Smooth muscle cell (in vitro differentiated cells): Measurements from ENCODE around the gene SAYSD1. TPM values are rescaled to one million over a fixed set of nuclear protein-coding genes. Genes with fewer than 3 reads are reported as not detected.

ENCODE experiments used
- DNase-seq: peaks from one replicate; lab custom pipeline; 2025; ENCODE audit not compliant: unreplicated experiment; lab: John Stamatoyannopoulos, UW
- H2AFZ ChIP-seq: fragments of 200-600 bp; sonication (generic); 2 replicates; pipeline ENCODE4 v1.6.0; 2016; ENCODE audit warnings: antibody characterized with exemption, low read depth, mild to moderate bottlenecking
- H3F3A ChIP-seq: fragments of 200-600 bp; sonication (generic); 2 replicates; pipeline ENCODE4 v1.6.0; 2017; ENCODE audit warnings: antibody characterized with exemption, low read depth
- H3K27ac ChIP-seq: fragments of 200-600 bp; sonication (generic); 2 replicates; pipeline ENCODE4 v1.5.1; 2016; ENCODE audit warnings: low read depth, mild to moderate bottlenecking
- H3K27me3 ChIP-seq: fragments of 200-600 bp; sonication (generic); 2 replicates; pipeline ENCODE4 v1.6.1; 2016; ENCODE audit warnings: low read depth, mild to moderate bottlenecking
- H3K36me3 ChIP-seq: fragments of 200-600 bp; sonication (generic); 2 replicates; pipeline ENCODE4 v1.5.1; 2016; ENCODE audit warnings: low read depth
- H3K4me1 ChIP-seq: fragments of 200-600 bp; sonication (generic); 2 replicates; pipeline ENCODE4 v1.5.1; 2016; ENCODE audit warnings: low read depth
- H3K4me2 ChIP-seq: fragments of 200-600 bp; sonication (generic); 2 replicates; pipeline ENCODE4 v1.6.0; 2016; ENCODE audit warnings: mild to moderate bottlenecking
- H3K4me3 ChIP-seq: fragments of 200-600 bp; sonication (generic); 2 replicates; pipeline ENCODE4 v1.5.1; 2016; ENCODE audit warnings: mild to moderate bottlenecking
- H3K79me2 ChIP-seq: fragments of 200-600 bp; sonication (generic); 2 replicates; pipeline ENCODE4 v1.6.0; 2016; ENCODE audit warnings: low read depth, mild to moderate bottlenecking
- H3K9ac ChIP-seq: fragments of 200-600 bp; sonication (generic); 2 replicates; pipeline ENCODE4 v1.6.0; 2016; ENCODE audit warnings: low read depth
- H3K9me3 ChIP-seq: fragments of 200-600 bp; sonication (generic); replicated peaks from 2 replicates; pipeline ENCODE4 v1.5.1; 2016; ENCODE audit warnings: low read depth
- H4K20me1 ChIP-seq: fragments of 200-600 bp; sonication (generic); 2 replicates; pipeline ENCODE4 v1.6.0; 2016; ENCODE audit warnings: low read depth
- WGBS: methylation state at CpG from one replicate; pipeline ENCODE4 v1.1.7; 2016; ENCODE audit warnings: low lambda C conversion rate; 5-methylcytosine and 5-hydroxymethylcytosine counted together
- polyA plus RNA-seq: library from polyadenylated mRNA; unstranded; fragments of >200 nt; fragmentation: Nextera tagmentation; extraction: Ambion mirVana; gene quantifications from 2 replicates; pipeline ENCODE4 v1.2.1, GENCODE V29; 2016
- total RNA-seq: library from RNA; depleted of rRNA; stranded (reverse); fragments of >200 nt; gene quantifications from 2 replicates; pipeline ENCODE4 v1.2.3, GENCODE V29; 2014
- TF ChIP-seq, protein P1 (sequence below): fragments of 200-600 bp; sonication (generic); IDR thresholded peaks from 2 replicates; pipeline ENCODE4 v1.5.1; 2017; ENCODE audit warnings: borderline replicate concordance, mild to moderate bottlenecking, antibody characterized with exemption; ENCODE audit not compliant: insufficient read depth, poor library complexity, severe bottlenecking

Gene SAYSD1
- total and polyA plus RNA-seq, 2 experiments from 2014 or later: 6.3 to 7.7 TPM

DNA sequence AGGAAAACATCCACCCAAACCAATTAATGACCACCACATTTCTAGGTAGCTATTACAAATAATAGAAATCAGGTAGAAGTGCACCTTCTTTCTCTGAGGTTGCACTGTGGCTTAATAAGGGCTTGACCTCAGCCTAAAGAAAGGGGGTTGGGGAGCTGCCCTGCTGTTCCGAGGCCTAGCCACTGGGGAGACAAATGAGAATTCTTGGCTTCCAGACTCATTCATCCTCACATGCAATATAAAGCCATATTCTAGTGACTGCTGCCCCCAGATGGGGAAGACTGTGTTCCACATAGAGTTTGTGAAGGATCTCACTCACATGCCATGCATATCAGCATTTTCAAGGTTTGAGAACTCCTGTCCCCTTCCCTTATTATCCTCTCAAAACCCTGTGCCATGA is 22.9 kb downstream of the SAYSD1 start:
- TF ChIP-seq, protein P1, sequence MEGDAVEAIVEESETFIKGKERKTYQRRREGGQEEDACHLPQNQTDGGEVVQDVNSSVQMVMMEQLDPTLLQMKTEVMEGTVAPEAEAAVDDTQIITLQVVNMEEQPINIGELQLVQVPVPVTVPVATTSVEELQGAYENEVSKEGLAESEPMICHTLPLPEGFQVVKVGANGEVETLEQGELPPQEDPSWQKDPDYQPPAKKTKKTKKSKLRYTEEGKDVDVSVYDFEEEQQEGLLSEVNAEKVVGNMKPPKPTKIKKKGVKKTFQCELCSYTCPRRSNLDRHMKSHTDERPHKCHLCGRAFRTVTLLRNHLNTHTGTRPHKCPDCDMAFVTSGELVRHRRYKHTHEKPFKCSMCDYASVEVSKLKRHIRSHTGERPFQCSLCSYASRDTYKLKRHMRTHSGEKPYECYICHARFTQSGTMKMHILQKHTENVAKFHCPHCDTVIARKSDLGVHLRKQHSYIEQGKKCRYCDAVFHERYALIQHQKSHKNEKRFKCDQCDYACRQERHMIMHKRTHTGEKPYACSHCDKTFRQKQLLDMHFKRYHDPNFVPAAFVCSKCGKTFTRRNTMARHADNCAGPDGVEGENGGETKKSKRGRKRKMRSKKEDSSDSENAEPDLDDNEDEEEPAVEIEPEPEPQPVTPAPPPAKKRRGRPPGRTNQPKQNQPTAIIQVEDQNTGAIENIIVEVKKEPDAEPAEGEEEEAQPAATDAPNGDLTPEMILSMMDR: no peak
- no peak overlapping the region for H3K9ac ChIP-seq
- peaks cover 30% of the 10 kb centered on the region for H3K27me3 ChIP-seq
- no peaks in the 10 kb centered on the region for H4K20me1 ChIP-seq
- H3K4me3 ChIP-seq: no peak overlapping the region
- no peaks in the 10 kb centered on the region for H3K36me3 ChIP-seq
- DNase-seq: no peak
- H3K9me3 ChIP-seq: no peaks in the 10 kb centered on the region
- H3K4me1 ChIP-seq: peaks cover 8% of the 10 kb centered on the region
- 55% methylated on average over 1 of the region's 1 CpG for WGBS
- no peak overlapping the region for H2AFZ ChIP-seq
- no peak overlapping the region for H3K4me2 ChIP-seq
- H3K79me2 ChIP-seq: no peaks in the 10 kb centered on the region
- no peak overlapping the region for H3K27ac ChIP-seq
- no peaks in the 10 kb centered on the region for H3F3A ChIP-seq

GRCh38 chr6:39091220-39091619 is 23.8 kb downstream of the SAYSD1 start:
- no peaks in the 10 kb centered on the region for H3F3A ChIP-seq
- no peaks in the 10 kb centered on the region for H4K20me1 ChIP-seq
- no peak overlapping the region for H2AFZ ChIP-seq
- H3K27ac ChIP-seq: no peak overlapping the region
- H3K9me3 ChIP-seq: no peaks in the 10 kb centered on the region
- no peaks in the 10 kb centered on the region for H3K36me3 ChIP-seq
- DNase-seq: no peak
- H3K4me2 ChIP-seq: no peak overlapping the region
- TF ChIP-seq, protein P1: no peak
- peaks cover 39% of the 10 kb centered on the region for H3K27me3 ChIP-seq
- no peak overlapping the region for H3K9ac ChIP-seq
- peaks cover 8% of the 10 kb centered on the region for H3K4me1 ChIP-seq
- H3K79me2 ChIP-seq: no peaks in the 10 kb centered on the region
- 78% methylated on average over 7 of the region's 7 CpGs for WGBS
- no peak overlapping the region for H3K4me3 ChIP-seq

- Histone ChIP-seq H3K9ac (no peak overlapping the region), H3K27ac (no peak overlapping the region), H3K27me3 (peaks cover 49% of the 10 kb centered on the region), H3K4me1 (peaks cover 8% of the 10 kb centered on the region), H4K20me1 (no peaks in the 10 kb centered on the region), H3F3A (no peaks in the 10 kb centered on the region), H3K9me3 (no peaks in the 10 kb centered on the region), H3K36me3 (no peaks in the 10 kb centered on the region), H3K79me2 (no peaks in the 10 kb centered on the region), H3K4me3 (no peak overlapping the region), H2AFZ (no peak overlapping the region), H3K4me2 (no peak overlapping the region)
- 80% methylated on average over 4 of the region's 4 CpGs for WGBS
- no peak for DNase-seq
- TF ChIP-seq, protein P1: no peak
Measured at GRCh38 chr6:39090036-39090435, 24.9 kb downstream of the SAYSD1 start.

- H3K4me2 ChIP-seq: no peak overlapping the region
- DNase-seq: no peak
- no peaks in the 10 kb centered on the region for H3K79me2 ChIP-seq
- H3K9me3 ChIP-seq: no peaks in the 10 kb centered on the region
- TF ChIP-seq, protein P1: peak; percentile 10
- H3K9ac ChIP-seq: no peak overlapping the region
- no peak overlapping the region for H3K27ac ChIP-seq
- no peak overlapping the region for H3K4me3 ChIP-seq
- no peaks in the 10 kb centered on the region for H4K20me1 ChIP-seq
- H3F3A ChIP-seq: no peaks in the 10 kb centered on the region
- H3K27me3 ChIP-seq: peaks cover 49% of the 10 kb centered on the region
- no peaks in the 10 kb centered on the region for H3K36me3 ChIP-seq
- H3K4me1 ChIP-seq: peaks cover 8% of the 10 kb centered on the region
- H2AFZ ChIP-seq: no peak overlapping the region
- 8% methylated on average over 4 of the region's 4 CpGs for WGBS
Measured at GRCh38 chr6:39088331-39088730, 26.7 kb downstream of the SAYSD1 start.
